Loucy (cell line): ENCODE data around the gene SORCS1.

Source experiments
- CTCF ChIP-seq: fragments of 200-600 bp; sonication (generic); conservative IDR thresholded peaks from 2 replicates; pipeline ENCODE4 v1.5.1; 2014; ENCODE audit warnings: mild to moderate bottlenecking, antibody characterized with exemption, low read length
- EZH2phosphoT487 ChIP-seq: fragments of 200-600 bp; IDR thresholded peaks from 2 replicates; pipeline ENCODE4 v1.6.1; 2018; ENCODE audit warnings: antibody characterized with exemption, mild to moderate bottlenecking, moderate library complexity, borderline replicate concordance

GRCh38 chr10:106872176-106872575 is 292.3 kb downstream of the SORCS1 start:
- no peak for TF ChIP-seq CTCF
- TF ChIP-seq EZH2phosphoT487, result no peak
